ENCODE measurements around the gene SLC15A2.
"Not testable (repeated sequence)": the region's sequence is repeated elsewhere in the genome, so short reads cannot be mapped to it uniquely, and the experiment has no call there.

SLC15A2 gene, protein sequence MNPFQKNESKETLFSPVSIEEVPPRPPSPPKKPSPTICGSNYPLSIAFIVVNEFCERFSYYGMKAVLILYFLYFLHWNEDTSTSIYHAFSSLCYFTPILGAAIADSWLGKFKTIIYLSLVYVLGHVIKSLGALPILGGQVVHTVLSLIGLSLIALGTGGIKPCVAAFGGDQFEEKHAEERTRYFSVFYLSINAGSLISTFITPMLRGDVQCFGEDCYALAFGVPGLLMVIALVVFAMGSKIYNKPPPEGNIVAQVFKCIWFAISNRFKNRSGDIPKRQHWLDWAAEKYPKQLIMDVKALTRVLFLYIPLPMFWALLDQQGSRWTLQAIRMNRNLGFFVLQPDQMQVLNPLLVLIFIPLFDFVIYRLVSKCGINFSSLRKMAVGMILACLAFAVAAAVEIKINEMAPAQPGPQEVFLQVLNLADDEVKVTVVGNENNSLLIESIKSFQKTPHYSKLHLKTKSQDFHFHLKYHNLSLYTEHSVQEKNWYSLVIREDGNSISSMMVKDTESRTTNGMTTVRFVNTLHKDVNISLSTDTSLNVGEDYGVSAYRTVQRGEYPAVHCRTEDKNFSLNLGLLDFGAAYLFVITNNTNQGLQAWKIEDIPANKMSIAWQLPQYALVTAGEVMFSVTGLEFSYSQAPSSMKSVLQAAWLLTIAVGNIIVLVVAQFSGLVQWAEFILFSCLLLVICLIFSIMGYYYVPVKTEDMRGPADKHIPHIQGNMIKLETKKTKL

DNA sequence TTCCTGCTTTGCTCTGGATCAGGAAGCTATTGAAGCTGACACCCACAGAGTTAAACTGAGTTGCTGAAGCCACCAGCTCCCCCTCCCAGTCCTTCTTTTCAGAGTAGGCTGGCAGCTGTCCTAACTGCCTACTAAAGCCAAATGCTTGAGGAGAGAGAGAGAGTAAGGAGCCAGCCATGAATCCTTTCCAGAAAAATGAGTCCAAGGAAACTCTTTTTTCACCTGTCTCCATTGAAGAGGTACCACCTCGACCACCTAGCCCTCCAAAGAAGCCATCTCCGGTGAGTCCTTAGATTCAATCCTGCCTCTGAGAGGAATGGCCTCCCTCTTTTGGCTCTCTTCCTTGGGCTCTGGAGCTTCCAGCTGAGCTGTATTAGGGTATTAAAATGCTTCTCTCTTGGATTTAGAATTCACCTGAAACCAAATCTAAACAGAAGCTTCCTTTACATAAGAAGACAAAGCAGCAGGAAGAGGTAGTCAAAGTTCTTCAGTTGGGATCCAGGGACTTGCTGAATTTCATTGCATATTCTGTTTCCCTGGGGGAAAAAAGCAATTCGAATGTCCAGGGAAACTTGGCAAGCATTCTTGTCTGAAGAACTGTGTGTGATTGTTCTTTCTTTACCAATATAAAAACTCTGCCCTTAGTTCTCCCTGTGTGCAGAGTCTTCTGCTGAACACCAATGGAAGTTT lies at the start of gene SLC15A2:
TSS of gene SLC15A2 (plus strand) at position 101 of the 690 bp plus-strand sequence. CDS start at position 177, 76 bp downstream.
- no peak for FAIRE-seq

DNA sequence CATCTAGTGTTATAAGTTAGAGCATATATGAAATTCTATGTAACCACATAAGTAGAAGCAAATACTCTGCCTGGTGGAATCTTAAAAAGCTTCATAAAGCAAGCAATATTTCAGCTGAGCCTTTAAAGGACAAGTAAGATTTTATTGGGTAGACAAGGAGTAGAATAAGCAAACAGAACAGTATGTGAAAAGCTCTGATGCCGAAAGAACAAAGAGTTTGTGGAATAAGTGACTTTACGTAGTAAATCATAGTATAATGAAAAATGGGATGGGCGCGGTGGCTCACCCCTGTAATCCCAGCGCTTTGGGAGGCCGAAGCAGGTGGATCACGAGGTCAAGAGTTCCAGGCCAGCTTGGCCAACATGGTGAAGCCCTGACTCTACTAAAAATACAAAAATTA lies 49.3 kb upstream of the SLC15A2 start:
- no peak for FAIRE-seq

DNA sequence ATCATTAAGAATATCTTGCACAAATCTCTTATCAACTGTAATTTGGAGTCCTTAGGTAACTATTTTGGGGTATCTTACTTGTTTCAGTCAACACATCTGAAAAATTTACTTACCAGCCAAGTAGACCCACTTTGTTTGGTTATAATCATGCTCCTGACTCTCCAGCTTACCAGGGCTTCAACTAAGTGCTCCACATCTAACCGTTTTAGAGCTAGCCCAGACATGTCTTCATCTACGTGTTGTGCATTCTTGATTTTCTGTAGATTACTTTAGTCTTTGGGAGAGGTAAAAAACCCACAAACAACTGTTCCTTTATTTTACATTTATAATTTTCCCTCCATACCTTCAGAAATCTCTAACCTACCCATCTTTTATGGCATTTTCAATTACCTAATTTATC lies 41.9 kb upstream of the SLC15A2 start:
- FAIRE-seq, result no peak

DNA sequence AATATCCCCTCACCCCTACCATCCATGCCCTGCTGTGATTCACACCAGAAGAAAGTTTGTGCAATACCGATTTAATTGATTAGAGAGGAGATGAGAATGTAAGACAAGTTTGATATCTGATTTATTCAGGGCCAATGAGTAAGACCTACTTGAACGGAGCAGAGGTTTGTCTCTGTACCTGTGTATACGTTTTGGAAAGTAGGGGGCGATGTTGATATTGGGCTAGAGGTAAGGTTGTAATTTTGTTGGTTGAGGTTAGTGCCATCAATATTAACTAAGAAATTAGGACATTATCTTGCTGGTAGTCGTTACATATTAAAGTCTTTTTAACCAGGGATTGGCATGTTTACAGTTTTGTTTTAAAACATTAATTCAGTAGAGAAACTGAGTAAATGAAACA lies 38.6 kb upstream of the SLC15A2 start:
- no peak for FAIRE-seq

DNA sequence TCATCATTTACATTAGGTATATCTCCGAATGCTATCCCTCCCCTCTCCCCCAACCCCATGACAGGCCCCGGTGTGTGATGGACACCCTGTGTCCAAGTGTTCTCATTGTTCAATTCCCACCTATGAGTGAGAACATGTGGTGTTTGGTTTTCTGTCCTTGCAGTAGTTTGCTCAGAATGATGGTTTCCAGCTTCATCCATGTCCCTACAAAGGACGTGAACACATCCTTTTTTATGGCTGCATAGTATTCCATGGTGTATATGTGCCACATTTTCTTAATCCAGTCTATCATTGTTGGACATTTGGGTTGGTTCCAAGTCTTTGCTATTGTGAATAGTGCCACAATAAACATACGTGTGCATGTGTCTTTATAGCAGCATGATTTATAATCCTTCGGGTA lies 36.4 kb upstream of the SLC15A2 start:
- not testable (repeated sequence) for FAIRE-seq

GRCh38 chr3:121863247-121863646 lies 31.0 kb upstream of the SLC15A2 start:
- not testable (repeated sequence) for FAIRE-seq

DNA sequence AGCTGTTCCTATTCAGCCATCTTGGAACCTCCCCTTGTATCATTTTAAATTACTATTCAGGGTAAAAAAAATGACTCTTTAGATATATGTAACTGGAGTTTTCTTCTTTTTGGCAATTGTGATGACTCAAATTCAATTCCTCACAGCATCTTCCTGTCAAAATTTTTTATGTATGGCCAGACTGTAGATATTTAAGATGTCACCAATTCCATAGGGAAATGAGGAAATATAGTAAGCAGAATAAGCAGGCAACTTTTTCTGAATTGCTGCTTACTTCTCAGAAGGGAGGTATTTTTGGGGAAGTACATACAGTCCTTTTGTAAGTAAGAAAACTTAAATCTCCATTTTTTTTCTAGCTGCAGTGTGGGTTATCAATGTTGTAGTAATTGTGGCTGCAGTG lies 30.4 kb upstream of the SLC15A2 start:
- FAIRE-seq, result no peak

DNA sequence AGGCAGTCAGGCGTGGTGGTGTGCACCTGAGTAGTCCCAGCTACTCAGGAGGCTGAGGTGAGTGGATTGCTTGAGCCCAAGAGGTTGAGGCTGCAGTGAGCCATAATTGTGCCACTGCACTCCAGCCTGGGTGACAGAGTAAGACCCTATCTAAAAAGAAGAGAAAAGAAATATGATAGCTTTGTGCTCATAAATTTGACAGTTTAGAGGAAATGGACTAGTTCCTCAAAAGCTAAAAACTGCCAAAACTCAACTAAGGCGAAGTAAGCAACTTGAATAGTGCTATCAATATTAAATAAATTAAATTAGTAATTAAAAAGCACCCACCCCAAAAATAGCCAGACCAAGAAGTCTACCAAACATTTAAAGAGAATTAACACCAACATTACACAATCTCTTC lies 24.5 kb upstream of the SLC15A2 start:
- FAIRE-seq, result no peak

GRCh38 chr3:121870717-121871116 lies 23.5 kb upstream of the SLC15A2 start:
- no peak for FAIRE-seq

DNA sequence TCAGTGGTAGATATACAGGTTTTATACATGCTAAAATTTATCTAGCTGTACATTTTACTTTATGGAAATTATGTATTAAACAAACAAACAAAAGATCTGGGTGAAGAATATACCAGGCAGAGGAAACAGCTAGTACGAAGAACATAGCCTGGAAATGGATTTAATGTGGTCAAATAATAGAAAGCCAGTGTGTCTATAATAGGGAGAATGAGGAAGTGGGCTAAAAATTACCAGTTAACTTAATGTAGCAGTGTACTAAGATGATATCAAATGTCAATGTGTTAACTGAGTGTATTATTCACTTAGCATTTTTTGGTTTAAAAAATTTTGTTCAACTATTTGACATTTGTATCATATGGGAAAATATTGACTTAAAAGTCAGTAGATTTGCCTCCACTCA lies 22.8 kb upstream of the SLC15A2 start:
- no peak for FAIRE-seq

- no peak for FAIRE-seq
These were observed 15.8 kb upstream of the SLC15A2 start for GRCh38 chr3:121878411-121878810.

DNA sequence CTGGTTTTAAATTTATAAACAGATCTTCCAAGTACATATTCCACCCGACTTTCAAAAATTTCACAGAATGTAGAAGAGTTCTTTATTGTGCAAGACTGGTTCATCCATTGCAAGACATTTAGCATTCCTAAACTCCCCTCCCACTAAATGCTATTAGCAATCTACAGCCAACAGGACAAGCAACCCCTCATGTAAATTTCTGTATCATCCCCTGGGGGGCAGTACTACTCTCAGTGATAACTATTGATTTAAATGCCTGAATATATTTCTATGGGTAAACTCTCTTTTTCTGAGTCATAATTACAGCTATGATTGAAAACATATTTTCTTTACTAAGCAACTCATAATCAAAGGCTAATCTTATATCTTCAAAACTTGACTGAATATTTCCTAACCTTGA lies 10.7 kb upstream of the SLC15A2 start:
- no peak for FAIRE-seq

- FAIRE-seq, result no peak
These were observed 8.8 kb upstream of the SLC15A2 start for GRCh38 chr3:121885386-121885785.

DNA sequence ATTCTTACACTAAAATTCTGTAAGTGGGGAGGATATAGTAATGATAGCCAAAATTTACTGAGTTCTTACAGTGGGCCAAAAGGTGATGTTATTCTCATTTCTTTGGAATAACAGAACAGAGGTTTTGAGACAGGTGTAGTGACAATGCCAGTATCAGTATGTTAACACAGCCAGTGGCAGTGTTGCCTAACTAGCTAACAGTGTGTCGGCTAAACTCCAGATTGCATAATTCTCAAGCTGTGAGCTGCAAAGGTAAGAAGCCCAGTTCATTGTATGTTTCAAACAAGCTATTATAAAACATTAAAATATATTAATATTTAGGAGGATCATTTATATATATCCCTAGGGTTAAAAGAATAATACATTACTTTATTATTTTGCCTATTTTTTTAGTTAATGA lies 920 bp downstream of the SLC15A2 start:
- FAIRE-seq, result no peak

- FAIRE-seq, result no peak
These were observed 1.5 kb downstream of the SLC15A2 start for GRCh38 chr3:121895736-121896135.

DNA sequence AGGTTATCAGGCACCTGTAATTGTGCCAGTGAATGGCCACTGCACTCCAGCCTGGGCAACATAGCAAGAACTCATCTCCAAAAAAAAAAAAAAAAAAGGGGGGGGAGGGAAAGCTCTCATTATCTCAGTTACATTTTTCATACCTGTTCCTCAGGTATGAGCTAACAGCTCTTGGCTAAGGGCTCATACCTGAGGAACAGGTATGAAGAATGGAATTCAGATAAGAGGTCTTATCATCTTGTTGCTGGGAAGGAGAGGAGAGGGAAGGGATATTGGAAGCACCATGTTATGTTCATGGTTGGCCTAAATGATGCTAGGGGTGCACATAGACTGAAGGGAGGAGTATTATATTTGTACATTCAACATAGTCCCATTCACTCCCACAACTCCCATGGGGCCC lies 2.6 kb downstream of the SLC15A2 start:
- no peak for FAIRE-seq

- FAIRE-seq, result no peak
These were observed 3.1 kb downstream of the SLC15A2 start for GRCh38 chr3:121897296-121897695.

- FAIRE-seq, result no peak
These were observed 19.2 kb downstream of the SLC15A2 start for GRCh38 chr3:121913305-121913990.

DNA sequence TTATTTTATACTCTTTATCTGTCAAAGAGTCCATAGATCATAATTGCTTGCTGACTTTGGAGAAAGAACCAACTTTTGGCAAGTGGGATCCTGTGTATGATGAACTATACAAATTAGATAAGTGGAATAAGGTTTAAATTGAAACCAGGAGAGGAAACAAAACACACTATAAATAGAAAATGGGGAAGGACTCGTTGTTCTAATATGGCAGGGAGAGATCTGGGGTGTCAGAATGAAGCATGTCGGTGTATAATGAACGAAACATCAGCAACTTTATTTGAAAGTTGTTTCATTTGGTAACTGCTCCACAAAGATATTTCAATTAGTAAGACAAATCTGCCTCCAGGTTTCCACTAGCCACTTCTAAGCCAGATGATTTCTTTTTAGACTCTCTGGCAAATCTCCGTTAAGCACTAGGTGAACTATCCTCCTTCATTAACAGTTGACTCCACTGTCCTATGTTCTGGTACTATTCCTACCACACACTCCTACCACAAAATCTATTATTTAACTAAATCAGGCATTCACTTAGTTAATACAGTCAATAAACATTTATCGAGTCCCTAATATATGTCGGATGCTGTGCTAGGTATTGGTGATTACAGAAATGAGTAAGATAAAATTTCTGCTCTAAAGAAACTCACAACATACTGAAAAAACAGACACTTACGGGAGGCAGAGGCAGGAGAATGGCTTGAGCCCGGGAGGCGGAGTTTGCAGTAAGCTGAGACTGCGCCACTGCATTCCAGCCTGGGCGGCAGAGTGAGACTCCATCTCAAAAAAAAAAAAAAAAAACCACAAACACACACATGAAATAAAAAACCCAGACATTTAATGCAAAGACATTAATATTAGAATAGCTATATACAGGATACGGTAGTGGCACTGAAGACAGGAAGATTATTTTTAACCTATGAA lies 20.1 kb downstream of the SLC15A2 start:
- no peak for FAIRE-seq

GRCh38 chr3:121916189-121916588 lies 22.0 kb downstream of the SLC15A2 start:
- FAIRE-seq, result no peak

DNA sequence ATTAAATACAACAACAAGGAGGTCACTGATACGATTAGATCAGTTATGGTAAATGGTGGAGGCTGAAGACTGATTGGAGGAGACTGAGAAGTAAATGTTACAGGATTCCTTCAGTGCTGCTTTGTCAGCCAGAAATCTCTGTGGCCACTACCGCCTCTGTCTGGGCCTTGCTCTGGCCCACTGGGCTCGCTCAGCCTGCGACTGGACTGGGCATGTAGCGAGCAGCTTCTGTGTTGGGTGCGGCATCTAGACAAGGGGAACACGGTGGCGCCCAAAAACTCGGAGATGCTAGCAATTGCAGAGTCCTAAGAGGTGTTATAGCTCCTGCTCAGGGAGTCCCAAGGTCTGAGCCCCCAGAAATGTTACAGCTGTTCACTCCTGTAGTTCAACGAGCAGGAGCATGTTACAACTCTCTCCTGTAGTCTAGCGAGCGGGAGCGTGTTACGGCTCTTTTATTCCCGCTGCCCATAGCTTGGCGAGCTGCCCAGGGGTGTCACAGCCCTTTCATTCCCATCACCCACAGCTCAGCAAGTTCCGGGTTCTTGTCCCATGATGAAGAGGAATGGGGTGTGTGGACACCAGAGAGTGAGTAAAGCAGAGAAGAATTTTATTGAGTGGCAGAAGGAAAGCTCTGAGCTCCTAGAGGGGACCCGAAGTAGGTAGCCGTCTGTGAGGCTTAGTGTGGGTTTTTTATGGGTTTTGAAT lies 24.7 kb downstream of the SLC15A2 start:
- no peak for FAIRE-seq

Measured in islet of Langerhans (tissue), 1 donor.